Measurements from ENCODE around the gene SCN9A.

GRCh38 chr2:166282154-166282553 lies 93.6 kb downstream of the SCN9A start:
- TF ChIP-seq POLR2A (IDR thresholded peaks at IDR 0.05; ENCODE audit: low read depth, low read length) (no peak), FOXM1 (IDR thresholded peaks at IDR 0.05; ENCODE audit: low read depth, low read length) (no peak), CREM (IDR thresholded peaks at IDR 0.05; ENCODE audit: low read depth) (no peak), ZNF207 (IDR thresholded peaks at IDR 0.05; ENCODE audit: borderline replicate concordance) (no peak), HCFC1 (IDR thresholded peaks at IDR 0.05; ENCODE audit: low read length) (no peak)

All from GM12878 (cell line).